HK-2 (cell line): ENCODE results near the gene RASGEF1B.

Source experiments
- DNase-seq: peaks from one replicate; pipeline ENCODE4 v3.0.0-alpha.2; 2018; ENCODE audit not compliant: unreplicated experiment

Gene RASGEF1B

DNA sequence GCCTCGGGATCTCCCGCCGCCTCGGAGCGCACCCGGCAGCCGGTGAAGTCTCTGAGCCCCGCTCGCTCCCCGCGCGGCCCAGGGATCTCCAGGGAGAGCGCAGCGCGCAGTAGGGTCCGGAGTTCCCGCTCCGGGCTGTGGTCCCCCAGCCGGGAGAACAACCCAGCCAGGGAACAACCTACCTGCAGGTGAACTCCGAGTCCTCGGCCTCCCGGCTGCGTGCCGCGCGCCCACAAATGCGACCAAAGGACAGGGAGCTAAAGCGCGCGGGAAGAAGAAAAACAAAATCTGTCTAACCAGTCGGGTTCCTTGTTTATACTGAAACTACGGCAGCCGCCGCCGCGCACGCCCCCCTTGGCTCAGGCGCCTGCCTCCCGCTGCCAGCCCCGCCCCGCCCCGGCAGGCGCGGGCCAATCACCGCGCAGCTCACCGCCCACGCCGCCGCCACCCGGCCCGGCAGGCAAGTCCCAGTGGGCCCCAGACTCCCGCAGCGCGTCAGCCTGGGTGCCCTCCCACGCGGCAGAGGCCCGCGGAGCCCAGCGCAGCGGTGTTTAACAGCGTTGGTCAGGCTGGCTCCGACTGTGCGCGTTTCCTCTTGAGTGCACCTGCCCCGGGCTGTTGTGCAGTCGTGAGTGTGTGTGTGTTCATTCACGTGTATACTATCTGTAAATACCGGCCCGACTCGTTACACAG, at the start of gene RASGEF1B:
TSS of gene RASGEF1B (minus strand) at position 320 of the 693 bp plus-strand sequence. CDS start 12,399 bp downstream, outside the sequence.
- DNase-seq, result peak; percentile 93

DNA sequence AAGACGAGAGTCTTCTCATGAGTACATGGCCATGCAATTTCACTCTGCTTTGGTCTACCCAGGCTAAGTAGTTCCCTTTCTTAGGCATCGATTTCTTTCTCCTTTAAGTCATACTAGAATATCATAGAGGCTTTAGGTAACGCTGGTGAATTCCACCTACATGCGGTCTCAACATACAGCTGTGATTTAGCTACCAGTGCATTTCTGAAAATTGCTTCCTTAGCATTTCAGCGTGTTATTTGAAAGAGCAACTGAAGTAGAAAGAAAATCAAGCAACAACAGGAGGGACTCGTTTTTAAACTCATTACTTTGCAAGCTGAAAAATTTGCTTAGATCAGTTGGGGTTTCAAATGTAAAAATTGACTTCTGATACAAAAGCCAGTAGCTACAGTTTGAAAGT, 48.1 kb upstream of the RASGEF1B start:
- DNase-seq, result no peak

DNA sequence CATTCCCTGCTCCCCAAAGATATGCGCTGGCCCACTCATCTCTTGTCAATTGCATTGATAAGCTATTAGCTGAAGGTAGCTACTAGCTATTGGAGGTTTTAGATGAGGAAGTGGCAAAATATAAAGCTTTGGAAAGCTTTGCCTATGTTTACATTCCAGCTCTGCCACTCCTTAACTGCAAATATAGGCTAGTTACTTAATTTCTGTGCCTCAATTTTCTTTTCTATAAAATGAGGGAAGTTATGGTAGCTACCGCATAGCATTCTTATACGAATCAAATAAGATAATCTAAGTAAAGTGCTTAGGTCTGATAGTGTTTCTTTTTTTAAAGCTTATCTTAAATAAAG, 47.7 kb upstream of the RASGEF1B start:
- DNase-seq, result no peak

DNA sequence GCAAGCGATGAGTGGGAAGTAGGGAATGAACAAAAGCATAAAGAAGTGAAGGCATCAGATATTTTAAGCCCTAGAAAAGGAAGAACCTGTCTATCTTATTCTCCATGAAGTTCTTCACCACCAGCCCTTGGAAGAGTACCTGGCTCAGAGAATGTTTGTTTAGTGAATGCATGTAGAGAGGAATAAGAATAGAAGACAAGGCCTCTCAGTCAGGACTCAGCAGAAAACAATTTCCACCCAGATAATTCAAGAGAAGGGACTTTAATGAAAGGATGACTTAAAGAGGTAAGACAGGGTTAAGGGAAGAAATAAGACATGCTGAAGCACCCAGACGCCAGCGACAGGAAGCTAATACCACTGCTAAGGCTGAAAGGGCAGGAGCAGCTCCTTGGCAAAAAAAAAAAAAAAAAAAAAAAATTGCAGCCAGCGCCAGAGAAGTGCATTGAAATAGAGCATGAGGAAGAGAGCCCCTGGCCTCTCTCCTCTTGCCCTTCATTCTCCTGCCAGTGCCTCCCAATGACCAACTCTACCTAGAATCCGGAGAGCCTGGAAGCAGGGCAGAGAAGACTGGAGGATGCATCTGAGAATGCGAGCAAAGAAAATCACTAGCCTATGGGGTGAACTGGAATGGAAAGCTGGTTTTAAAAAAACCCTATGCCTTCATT, 47.2 kb upstream of the RASGEF1B start:
- no peak for DNase-seq

DNA sequence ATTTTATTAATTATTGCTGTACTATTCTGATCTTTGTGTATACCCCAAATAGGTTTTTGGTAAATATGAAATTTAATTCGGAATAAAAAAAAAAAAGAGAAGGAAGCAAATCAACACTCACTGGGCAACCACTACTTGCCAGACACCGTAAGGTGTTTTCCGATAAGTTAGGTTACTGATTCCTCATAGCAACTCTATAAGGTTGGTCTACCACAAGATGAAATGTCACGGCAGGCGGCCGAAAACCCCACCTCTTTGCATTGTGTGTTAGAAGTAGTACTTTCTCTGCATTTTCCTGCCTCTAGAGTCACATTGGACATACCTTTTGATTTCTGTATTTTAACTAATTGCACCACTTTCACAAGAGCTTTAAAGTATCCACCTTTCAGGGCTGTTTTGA, 44.5 kb upstream of the RASGEF1B start:
- DNase-seq, result no peak

DNA sequence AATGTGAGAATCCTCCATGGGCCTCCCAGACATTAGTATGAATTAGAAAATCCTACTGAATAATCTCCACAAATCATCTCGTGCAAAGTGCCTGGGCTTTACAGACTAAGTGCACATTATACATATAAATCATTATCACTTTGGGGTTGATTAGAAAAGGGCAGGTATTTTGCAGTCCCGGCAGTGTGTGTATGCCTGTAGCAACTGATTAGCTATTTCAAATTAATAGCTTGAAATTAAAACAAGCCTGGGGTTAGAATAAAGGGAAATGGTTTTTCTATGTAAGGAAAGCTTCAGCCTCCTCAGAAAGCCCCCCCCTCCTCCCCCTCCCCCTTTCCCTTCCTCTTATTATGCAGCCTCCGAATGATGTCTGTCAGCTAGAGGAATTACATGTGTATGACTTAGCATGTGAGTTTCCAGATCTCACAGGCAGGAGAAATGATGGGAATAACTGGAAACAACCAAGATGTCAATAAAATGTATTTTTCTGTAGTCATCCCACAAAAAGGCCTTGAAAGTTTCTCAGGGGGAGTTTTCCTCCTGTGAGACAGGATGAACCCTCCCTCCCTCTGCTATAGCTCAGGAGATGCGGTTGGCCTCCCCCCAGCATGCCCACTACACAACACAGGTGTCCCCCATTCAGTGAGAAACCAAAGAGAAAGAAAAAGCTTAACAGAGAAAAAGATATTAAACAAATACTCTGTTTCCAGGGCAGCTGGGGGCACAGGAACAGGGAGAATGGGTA, 41.2 kb upstream of the RASGEF1B start:
- no peak for DNase-seq

DNA sequence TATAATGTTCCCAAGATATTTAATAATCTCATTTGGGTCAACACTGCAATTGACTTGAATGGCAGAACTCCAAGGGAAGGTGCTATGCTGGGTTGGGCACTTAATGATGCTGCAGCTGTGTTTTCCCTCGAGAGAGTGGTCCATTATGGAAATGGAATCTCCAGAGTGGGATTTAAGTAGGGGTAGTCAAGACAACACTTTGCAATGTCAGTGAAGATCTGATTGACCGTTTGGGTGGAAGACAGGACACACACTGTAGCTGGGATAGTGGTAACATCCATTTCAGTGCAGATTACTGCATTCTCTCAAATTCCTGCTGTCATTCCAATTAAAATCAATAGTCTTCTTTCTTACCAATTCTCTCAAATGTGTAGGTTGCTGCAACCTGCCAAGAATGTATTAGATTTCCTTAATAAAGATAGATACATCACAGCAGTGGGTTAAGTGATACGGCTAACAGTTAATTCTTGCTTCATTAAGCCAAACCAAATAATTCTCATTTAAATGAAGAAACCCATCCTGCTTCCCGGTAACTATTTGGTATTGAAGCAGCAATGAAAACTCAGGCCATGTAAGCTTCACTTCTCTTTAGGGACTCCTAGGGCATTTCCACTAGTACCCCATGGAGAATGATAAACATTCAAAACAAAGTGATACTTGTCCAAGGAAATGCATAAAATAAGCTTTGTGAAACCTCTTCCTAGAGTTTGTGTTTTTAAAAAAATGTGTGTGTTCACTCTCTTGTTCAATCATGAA, 40.5 kb upstream of the RASGEF1B start:
- no peak for DNase-seq

DNA sequence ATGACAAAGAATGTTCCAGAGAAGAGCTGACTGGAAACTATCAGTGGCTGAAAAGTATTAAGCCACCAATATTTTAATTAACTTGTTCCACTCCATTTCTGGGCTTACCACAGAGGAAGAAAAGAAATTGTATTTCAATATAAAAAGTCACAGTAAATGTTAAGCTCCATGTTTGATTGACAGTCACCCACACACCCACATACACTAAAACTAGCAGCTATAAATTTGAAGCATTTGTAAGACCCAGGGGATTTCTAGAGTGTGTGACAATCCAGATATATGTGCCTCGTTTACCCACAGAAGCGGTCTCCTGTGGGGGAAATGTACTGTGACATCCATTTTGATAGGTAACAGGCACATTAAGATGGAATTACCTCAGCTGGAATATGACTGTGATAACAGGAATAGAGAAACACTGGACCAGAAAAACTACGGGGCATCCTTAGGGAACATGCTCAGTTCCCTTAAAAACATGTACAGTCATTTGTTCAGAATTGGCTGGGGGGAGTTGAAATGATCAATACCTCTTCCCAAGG, 39.0 kb upstream of the RASGEF1B start:
- no peak for DNase-seq

DNA sequence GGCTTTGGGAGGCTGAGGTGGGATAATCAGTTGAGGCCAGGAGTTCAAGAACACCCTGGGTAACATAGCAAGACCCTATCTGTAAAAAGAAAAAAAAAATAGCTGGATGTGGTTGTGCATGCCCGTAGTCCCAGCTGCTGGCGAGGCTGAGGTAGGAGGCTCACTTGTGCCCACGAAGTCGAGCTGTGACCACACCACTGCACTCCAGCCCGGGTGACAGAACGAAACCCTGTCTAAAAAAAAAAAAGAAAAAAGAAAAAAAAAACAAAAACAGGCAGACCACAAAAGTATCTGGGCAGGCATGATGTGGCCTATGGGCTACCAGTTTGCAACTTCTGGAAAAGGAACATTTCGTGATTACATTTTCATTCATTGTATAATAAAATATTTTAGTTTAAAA, 38.1 kb upstream of the RASGEF1B start:
- no peak for DNase-seq

DNA sequence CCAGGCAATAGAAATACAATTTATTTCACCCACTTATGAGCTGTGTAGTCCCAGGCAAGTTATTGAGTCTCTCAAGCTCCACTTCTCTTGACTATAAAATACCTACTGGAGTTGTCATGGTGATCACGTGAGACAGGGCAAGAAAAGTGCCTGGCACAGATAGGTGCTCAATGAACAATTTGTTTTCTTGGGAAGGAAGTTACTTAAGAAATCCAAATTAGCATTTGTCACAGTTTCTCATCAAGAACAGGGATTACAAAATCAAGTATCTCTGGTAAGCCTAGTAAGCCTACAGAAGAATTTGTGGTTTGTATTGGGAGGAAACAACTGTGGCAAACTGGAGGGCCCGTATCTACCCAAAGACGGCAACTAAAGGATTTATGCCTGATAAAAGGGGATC, 37.5 kb upstream of the RASGEF1B start:
- no peak for DNase-seq

DNA sequence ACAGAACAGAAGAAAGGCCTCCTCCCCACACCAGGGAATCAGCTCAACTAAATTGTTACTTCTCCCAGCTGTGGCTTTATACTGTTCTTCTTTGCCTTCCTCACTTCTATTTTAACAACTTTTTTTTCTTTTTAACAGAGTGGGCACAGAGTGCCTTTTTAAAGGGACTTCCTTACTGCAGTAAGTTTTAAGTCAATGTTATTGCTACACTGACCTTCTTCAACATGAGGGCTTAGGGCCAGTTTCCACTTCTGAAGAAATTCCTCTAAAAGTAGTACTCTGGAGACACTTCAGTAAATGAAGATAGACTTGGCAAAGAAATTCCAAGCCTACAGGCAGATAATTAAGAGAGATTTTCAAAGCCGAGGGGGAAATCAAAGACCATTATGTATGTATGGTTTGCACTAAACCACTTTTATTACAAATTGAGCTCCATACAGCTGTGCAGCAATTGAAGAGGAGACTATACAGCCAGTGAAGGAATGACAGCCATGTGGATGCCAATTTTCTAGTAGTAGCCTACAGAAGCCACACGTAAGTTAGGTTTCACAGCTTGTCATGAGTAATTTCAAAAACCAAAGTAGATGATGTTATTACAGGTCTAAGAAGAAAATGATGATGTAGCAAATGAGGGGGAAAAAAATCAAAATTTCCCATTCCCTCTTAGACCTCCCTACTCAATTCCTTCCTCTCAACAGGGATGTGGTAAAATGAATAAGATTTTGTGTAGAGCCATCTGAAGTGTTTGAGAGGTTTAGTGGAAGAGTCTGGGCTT, 36.9 kb upstream of the RASGEF1B start:
- no peak for DNase-seq

DNA sequence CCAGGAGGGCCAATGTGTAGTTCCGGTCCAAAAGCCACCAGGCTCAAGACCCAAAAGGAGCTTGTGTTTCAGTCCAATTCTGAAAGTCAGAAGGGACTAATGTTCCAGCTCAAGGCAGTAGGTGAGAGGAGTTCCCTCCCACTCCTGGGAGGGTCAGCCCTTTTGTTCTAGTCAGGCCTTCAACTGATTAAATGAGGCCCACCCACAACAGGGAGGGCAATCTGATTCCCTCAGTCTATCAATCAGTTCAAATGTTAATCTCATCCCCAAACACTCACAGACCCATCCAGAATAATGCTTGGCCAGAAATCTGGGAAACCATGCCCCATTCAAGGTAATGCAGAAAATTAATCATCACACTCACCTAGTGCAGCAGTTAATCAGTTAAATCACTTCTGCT, 35.8 kb upstream of the RASGEF1B start:
- no peak for DNase-seq

DNA sequence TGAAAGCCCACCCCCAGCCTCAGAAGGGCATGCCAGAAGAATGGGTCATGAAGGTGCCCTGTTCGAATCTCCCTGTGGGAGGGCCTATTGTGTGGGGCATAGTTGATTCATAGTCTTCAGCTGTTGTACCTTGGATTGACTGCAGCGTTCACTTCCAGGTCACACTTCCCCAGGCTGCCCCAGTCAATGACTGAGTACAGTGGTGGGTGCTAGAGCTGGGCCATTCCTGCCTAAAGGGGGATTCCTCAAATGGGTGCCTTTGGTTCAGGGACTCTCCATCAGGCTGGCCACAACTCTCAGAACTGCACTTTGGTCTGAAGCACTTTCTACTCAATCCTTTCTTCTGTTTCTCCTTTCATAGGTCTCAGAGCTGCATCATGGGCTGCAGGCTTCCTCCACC, 35.0 kb upstream of the RASGEF1B start:
- DNase-seq, result no peak

DNA sequence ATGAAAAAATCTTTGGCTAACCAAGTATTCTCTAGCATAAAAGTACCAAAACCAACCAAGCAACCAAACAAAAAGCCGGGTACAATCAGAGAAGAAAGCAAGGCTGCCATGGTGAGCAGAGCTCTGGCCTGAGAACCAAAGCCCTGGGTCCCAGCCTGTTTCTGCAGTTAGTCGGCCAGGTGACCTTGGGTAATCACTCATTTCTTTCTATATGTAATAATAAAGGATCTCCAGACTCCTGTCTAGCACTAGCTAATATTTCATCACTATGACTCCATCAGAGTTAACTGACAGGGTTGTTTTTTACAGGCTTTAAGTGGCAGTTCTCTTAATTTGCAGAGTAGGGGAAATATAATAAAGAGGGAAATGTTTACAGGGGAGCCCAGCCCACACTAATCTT, 34.0 kb upstream of the RASGEF1B start:
- no peak for DNase-seq

DNA sequence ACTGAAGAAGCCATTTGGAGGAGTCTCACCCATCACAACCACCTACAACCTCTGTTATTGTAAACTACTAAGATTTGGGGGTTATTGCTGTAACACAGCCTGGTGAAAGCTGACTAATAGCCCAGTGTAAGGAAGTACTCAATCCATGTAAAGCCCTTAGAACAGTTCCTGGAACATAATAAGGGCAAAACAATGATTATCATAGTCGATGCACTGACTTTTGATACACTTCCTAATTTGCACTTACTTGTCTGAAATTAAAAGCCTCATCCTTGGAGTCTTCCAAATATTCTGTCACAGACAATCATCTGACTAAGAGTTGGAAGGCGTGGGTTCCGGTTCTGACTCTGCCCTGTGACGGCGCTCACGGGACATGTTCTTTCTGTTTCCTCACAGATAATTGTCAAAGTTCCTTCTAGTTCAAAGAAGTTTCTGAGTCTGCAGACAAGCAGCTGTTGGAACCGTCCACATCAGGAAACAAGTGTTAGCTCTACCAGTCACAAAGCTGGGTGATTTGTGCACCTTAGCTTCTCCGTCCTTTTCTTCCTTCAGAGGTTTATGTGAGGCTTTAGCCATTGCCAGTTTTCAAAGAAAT, 33.4 kb upstream of the RASGEF1B start:
- DNase-seq, result no peak

DNA sequence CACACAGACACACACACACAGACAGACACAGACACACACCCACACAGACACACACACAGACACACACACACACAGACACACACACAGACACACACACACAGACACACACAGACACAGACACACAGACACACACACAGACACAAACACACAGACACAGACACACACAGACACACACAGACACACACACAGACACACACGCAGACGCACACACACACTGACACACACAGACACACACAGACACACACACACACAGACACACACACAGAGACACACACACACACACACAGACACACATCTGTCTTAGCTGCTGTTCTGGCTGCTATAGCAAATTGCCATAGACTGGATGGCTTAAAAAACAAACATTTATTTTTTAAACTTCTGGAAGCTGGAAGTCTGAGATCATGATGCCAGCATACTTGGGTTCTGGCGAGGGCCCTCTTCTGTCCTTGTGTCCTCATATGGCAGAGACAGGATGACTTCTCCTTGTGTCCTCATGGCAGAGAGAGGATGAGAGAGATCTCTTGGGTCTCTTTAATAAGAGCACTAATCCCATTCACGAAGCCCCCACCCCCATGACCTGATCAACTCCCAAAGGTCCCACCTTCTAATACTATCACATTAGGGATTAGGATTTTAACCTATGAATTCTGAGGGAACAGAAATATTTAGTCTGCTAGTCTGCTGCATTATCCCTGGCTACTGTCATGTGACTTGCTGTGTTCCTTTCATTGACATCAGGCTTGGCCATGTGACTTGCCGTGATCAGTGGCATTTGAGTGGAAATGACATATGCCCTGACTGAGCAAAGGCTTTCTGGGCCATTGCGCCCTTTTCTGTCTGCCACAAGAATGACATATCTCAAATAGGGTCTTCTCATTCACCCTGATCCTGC, 32.7 kb upstream of the RASGEF1B start:
- no peak for DNase-seq

DNA sequence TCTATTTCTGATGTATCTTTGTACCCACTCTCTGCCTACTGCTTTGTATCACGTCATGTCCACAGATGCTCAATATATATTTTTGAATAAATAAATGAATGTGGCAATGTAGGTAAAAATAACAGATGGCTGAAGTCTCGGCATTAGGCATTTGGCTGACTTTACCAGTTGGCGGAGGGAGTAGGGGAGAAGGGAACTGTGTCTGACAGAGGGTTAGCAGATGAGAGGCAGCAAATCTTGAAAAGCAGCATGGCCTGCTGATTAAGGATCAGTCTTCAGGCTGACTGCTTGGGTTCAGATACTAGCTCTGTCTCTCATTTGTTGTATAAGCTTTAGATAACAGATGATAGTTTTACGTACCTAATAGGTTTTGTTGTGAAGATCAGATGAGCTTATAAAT, 31.9 kb upstream of the RASGEF1B start:
- no peak for DNase-seq

DNA sequence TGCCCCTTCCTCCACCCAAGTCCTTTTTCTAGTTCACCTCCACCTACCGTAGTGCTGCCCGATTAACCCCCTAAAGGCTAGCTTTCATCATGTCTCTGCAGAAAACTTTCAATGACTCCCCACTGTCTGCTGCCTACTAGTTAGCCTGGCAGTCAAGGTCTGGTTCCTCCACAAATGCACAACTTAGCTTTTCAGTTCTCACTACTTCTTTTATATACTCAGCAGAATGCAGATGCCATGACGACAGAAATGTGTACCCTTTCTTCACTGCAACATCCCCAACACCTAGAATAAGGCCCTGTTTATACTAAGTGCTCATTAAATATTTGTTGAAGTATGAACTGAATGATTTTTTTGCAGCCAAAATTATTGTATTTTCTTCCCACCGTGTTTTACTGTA, 30.9 kb upstream of the RASGEF1B start:
- no peak for DNase-seq

DNA sequence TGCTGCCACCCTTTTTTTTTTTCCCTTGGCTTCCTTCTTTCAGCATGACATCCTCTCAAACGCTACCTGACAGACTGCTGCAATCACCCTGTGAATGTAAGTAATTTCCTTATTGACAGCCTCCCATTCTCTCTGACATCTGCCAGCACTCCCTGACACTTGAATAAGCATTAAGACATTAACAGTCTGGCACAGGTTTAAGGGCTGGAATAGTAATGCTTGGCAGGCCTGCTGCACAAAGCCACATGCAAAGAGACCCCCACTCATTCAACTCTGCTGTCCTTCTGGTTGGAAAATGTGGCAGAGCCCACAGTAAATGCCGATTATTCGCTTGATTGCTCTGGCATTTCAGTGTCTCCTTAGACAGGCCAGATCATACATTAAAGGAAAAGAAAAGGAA, 28.1 kb upstream of the RASGEF1B start:
- peak; percentile 24 for DNase-seq

DNA sequence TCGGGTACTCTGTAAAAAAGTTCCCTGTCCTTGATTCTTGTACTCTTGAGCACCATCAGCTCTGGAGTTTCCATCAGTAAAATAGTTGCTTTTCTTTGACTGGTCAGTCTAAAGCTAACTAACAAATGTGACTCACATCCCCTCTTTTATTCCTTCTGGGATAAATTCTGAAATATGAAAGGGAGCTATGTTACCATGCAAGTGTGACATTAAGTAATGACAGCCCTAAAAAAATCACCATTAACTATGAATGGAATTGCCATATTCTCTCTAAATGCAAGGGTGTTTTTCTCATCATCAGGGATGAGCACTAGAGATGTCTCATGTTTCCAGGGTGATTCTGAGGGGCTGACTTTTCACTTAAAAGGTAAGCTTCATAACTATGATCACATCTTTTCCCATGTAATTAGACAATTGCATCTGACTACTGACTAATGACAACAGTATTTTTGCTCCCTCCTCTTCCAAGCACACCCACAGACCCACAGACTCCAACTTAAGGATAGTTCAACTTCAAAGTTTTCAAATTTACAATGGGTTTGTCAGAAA, 26.9 kb upstream of the RASGEF1B start:
- no peak for DNase-seq
